Ishikawa (cell line): ENCODE data around the gene ACO2.

Source experiments
- CEBPB ChIP-seq: IDR thresholded peaks from 2 replicates; pipeline ENCODE4 v1.6.1; 2012
- CREB1 ChIP-seq: IDR thresholded peaks from 2 replicates; pipeline ENCODE4 v1.6.1; 2012; ENCODE audit warnings: low read depth
- EGR1 ChIP-seq: IDR thresholded peaks from 2 replicates; pipeline ENCODE4 v1.6.1; 2012
- EP300 ChIP-seq: IDR thresholded peaks from 2 replicates; pipeline ENCODE4 v1.6.1; 2012; ENCODE audit warnings: borderline replicate concordance
- FOXM1 ChIP-seq: IDR thresholded peaks from 2 replicates; pipeline ENCODE4 v1.6.1; 2012; ENCODE audit warnings: low read depth, borderline replicate concordance
- NFIC ChIP-seq: IDR thresholded peaks from 2 replicates; pipeline ENCODE4 v1.6.1; 2012
- RAD21 ChIP-seq: IDR thresholded peaks from 2 replicates; pipeline ENCODE4 v1.6.1; 2012; ENCODE audit warnings: low read depth
- TAF1 ChIP-seq: IDR thresholded peaks from 2 replicates; pipeline ENCODE4 v1.6.1; 2012; ENCODE audit warnings: low read depth, mild to moderate bottlenecking
- TCF12 ChIP-seq: IDR thresholded peaks from 2 replicates; pipeline ENCODE4 v1.6.1; 2012; ENCODE audit warnings: low read depth
- TEAD4 ChIP-seq: IDR thresholded peaks from 2 replicates; pipeline ENCODE4 v1.6.1; 2012
- USF1 ChIP-seq: IDR thresholded peaks from 2 replicates; pipeline ENCODE4 v1.6.1; 2012
- YY1 ChIP-seq: IDR thresholded peaks from 2 replicates; pipeline ENCODE4 v1.6.1; 2012; ENCODE audit warnings: low read depth
- ZBTB7A ChIP-seq: IDR thresholded peaks from 2 replicates; pipeline ENCODE4 v1.6.1; 2012; ENCODE audit warnings: low read depth
- TF ChIP-seq, protein P1 (sequence below): IDR thresholded peaks from 2 replicates; pipeline ENCODE4 v1.6.1; 2012
- TF ChIP-seq, protein P2 (sequence below): IDR thresholded peaks from 2 replicates; pipeline ENCODE4 v1.6.1; 2012; ENCODE audit warnings: low read depth, mild to moderate bottlenecking

The ACO2 gene

DNA sequence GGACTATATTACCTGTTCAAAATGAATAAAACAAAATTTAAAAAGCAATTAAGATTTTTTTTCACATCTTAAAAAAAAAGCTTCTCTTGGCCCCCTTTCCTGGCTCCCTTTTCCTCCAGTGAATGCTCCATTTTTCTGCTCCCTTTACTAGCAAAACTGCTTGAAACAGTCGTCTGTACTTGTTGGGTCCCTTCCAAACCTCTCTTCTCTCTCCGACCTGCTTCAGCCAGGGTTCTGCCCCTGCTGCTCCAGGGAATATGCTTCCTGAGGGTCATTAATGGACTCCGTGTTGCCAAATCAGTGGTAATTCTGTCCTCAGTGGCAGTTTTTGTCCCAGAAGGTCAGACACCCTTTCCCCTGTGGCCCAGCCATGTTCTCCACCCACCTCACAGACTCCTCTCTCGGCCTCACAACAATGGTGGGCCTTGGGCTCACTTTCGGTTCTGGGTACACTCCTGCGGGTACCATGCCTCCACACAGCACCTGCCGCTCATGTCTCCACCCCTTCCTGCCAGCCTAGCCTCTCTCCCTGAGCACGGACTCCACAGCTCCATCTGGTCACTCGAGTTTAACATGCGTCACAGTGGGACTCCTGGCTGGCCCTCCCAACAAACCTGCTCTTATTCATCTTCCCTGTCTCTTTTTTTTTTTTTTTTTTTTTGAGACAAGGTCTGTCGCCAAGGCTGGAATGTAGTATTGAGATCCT, 83.1 kb downstream of the ACO2 start:
- TF ChIP-seq TEAD4 (no peak), NFIC (no peak), RAD21 (no peak), TAF1 (no peak), CREB1 (no peak), FOXM1 (no peak), EP300 (no peak)
- TF ChIP-seq, protein P1, sequence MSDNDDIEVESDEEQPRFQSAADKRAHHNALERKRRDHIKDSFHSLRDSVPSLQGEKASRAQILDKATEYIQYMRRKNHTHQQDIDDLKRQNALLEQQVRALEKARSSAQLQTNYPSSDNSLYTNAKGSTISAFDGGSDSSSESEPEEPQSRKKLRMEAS: no peak

- TF ChIP-seq EP300 (no peak), NFIC (no peak), RAD21 (no peak), CEBPB (no peak), FOXM1 (no peak)
- TF ChIP-seq, protein P1: no peak
- TF ChIP-seq, protein P2, sequence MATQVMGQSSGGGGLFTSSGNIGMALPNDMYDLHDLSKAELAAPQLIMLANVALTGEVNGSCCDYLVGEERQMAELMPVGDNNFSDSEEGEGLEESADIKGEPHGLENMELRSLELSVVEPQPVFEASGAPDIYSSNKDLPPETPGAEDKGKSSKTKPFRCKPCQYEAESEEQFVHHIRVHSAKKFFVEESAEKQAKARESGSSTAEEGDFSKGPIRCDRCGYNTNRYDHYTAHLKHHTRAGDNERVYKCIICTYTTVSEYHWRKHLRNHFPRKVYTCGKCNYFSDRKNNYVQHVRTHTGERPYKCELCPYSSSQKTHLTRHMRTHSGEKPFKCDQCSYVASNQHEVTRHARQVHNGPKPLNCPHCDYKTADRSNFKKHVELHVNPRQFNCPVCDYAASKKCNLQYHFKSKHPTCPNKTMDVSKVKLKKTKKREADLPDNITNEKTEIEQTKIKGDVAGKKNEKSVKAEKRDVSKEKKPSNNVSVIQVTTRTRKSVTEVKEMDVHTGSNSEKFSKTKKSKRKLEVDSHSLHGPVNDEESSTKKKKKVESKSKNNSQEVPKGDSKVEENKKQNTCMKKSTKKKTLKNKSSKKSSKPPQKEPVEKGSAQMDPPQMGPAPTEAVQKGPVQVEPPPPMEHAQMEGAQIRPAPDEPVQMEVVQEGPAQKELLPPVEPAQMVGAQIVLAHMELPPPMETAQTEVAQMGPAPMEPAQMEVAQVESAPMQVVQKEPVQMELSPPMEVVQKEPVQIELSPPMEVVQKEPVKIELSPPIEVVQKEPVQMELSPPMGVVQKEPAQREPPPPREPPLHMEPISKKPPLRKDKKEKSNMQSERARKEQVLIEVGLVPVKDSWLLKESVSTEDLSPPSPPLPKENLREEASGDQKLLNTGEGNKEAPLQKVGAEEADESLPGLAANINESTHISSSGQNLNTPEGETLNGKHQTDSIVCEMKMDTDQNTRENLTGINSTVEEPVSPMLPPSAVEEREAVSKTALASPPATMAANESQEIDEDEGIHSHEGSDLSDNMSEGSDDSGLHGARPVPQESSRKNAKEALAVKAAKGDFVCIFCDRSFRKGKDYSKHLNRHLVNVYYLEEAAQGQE: no peak
Observed at GRCh38 chr22:41555325-41555982, 86.5 kb downstream of the ACO2 start.

- no peak for TF ChIP-seq EP300
- TF ChIP-seq ZBTB7A: no peak
- TF ChIP-seq USF1: no peak
- no peak for TF ChIP-seq EGR1
- TF ChIP-seq, protein P1: no peak
- TF ChIP-seq FOXM1: no peak
- TF ChIP-seq NFIC: no peak
- TF ChIP-seq TAF1: no peak
- TF ChIP-seq YY1: no peak
- TF ChIP-seq, protein P2: no peak
- TF ChIP-seq TCF12: no peak
- no peak for TF ChIP-seq CEBPB
- TF ChIP-seq CREB1: no peak
- no peak for TF ChIP-seq RAD21
- no peak for TF ChIP-seq TEAD4
Observed at GRCh38 chr22:41556561-41556960, 87.6 kb downstream of the ACO2 start.

- TF ChIP-seq USF1 (peak; percentile 30; the same call in 1 of the 2 replicates), YY1 (no peak)
- TF ChIP-seq, protein P1: peak; percentile 69
Observed at GRCh38 chr22:41557401-41558240, 88.7 kb downstream of the ACO2 start.

- no peak for TF ChIP-seq TAF1
- TF ChIP-seq, protein P2: no peak
- TF ChIP-seq ZBTB7A: no peak
- no peak for TF ChIP-seq RAD21
- TF ChIP-seq CREB1: no peak
- no peak for TF ChIP-seq EGR1
- no peak for TF ChIP-seq USF1
- TF ChIP-seq EP300: no peak
- no peak for TF ChIP-seq YY1
Observed at GRCh38 chr22:41560095-41560471, 91.2 kb downstream of the ACO2 start.
